Articular chondrocyte of knee joint (primary cell): ENCODE results near the gene UPP1. TPM values are rescaled to one million over a fixed set of nuclear protein-coding genes. Genes with fewer than 3 reads are reported as not detected.

Experiments
- total RNA-seq: library from RNA; depleted of rRNA; stranded (reverse); fragments of >200 nt; gene quantifications from 2 replicates; pipeline ENCODE4 v1.2.3, GENCODE V29; 2012

Gene UPP1
- 18.6 and 25.1 TPM in 2 replicates for total RNA-seq

GRCh38 chr7:48089046-48090003, at the start of gene UPP1:
Gene UPP1, plus strand, starts transcription at chr7:48089265. Its CDS starts 5,519 bp downstream, at chr7:48094784.

Other genes starting within 250 kb of the UPP1 start
- gene PKD1L1, start 140.8 kb upstream of the UPP1 start, total RNA-seq: 0.11 and 0.13 TPM in 2 replicates
- 29.4 and 39.6 TPM in 2 replicates for gene HUS1, start 109.7 kb upstream of the UPP1 start, total RNA-seq
- gene SUN3, start 60.2 kb upstream of the UPP1 start, total RNA-seq: not detected in 2 replicates
- gene C7orf57, start 53.7 kb upstream of the UPP1 start, total RNA-seq: under 0.01 TPM in 1 of 2 replicates, not detected in the other
- gene ABCA13, start 82.2 kb downstream of the UPP1 start, total RNA-seq: 0.13 and 0.43 TPM in 2 replicates